ENCODE measurements around the gene C2orf49.

- no peak for TF ChIP-seq NFRKB (IDR thresholded peaks at IDR 0.05)
- no peak for TF ChIP-seq SP1 (IDR thresholded peaks at IDR 0.05)
These were observed 8.2 kb upstream of the C2orf49 start for GRCh38 chr2:105329197-105329554.

Measured in HEK293T (cell line).